Hepatocyte (in vitro differentiated cells): ENCODE results near the gene SNAI3.

ENCODE experiments used
- CTCF ChIP-seq: fragments of 200-600 bp; sonication (generic); IDR thresholded peaks from 2 replicates; pipeline ENCODE4 v1.5.1; 2016; ENCODE audit warnings: antibody characterized with exemption, mild to moderate bottlenecking; ENCODE audit not compliant: poor library complexity
- EZH2 ChIP-seq: fragments of 200-600 bp; sonication (generic); IDR thresholded peaks from 2 replicates; pipeline ENCODE4 v1.6.1; 2016; ENCODE audit warnings: antibody characterized with exemption, mild to moderate bottlenecking, borderline replicate concordance

- TF ChIP-seq CTCF = no peak
- no peak for TF ChIP-seq EZH2
These were observed 34.2 kb upstream of the SNAI3 start for GRCh38 chr16:88720396-88720970.
